HepG2 (cell line): ENCODE results near the gene FAM3D. TPM values are rescaled to one million over a fixed set of nuclear protein-coding genes. Genes with fewer than 3 reads are reported as not detected.

Source experiments
- FOXC1 ChIP-seq: sonication (generic); formaldehyde crosslinking; IDR thresholded peaks from 2 replicates; pipeline ENCODE4 v1.8.0; 2022; ENCODE audit warnings: mild to moderate bottlenecking, missing genetic modification reagents, borderline replicate concordance
- GABPB1 ChIP-seq: IDR thresholded peaks from 2 replicates; pipeline ENCODE4 v1.6.1; 2016; ENCODE audit warnings: mild to moderate bottlenecking, missing genetic modification reagents, moderate library complexity, missing compliant biosample characterization
- HDAC1 ChIP-seq: sonication (generic); formaldehyde crosslinking; IDR thresholded peaks from 2 replicates; pipeline ENCODE4 v1.5.1; 2020; ENCODE audit warnings: mild to moderate bottlenecking, missing genetic modification reagents
- HNRNPK ChIP-seq: fragments of 200-400 bp; formaldehyde crosslinking; IDR thresholded peaks from 2 replicates; pipeline ENCODE4 v1.6.1; 2018; ENCODE audit warnings: low read length, low read depth, moderate library complexity, mild to moderate bottlenecking; ENCODE audit not compliant: poor library complexity, severe bottlenecking
- HOXA3 ChIP-seq: sonication (generic); formaldehyde crosslinking; IDR thresholded peaks from 2 replicates; pipeline ENCODE4 v1.5.0; 2020; ENCODE audit warnings: missing genetic modification reagents
- NRL ChIP-seq: sonication (generic); formaldehyde crosslinking; IDR thresholded peaks from 2 replicates; pipeline ENCODE4 v1.5.0; 2020; ENCODE audit warnings: missing genetic modification reagents, mild to moderate bottlenecking, moderate library complexity, borderline replicate concordance
- PCBP2 ChIP-seq: fragments of 200-400 bp; formaldehyde crosslinking; optimal IDR thresholded peaks from 2 replicates; pipeline ENCODE3; 2018; ENCODE audit warnings: low read length, low read depth; ENCODE audit not compliant: poor library complexity, severe bottlenecking
- SIX1 ChIP-seq: sonication (generic); formaldehyde crosslinking; IDR thresholded peaks from 2 replicates; pipeline ENCODE4 v1.4.0; 2020; ENCODE audit warnings: missing genetic modification reagents, borderline replicate concordance
- SP5 ChIP-seq: IDR thresholded peaks from 2 replicates; pipeline ENCODE4 v1.6.1; 2016; ENCODE audit warnings: low read depth, borderline replicate concordance
- TEAD3 ChIP-seq: optimal IDR thresholded peaks from 2 replicates; pipeline ENCODE3; 2016; ENCODE audit warnings: borderline replicate concordance
- ZBTB7A ChIP-seq: sonication (generic); formaldehyde crosslinking; IDR thresholded peaks from 2 replicates; pipeline ENCODE4 v1.8.0; 2022; ENCODE audit warnings: mild to moderate bottlenecking, missing genetic modification reagents
- ZFAT ChIP-seq: sonication (generic); formaldehyde crosslinking; conservative IDR thresholded peaks from 2 replicates; pipeline ENCODE4 v1.8.1; 2023; ENCODE audit warnings: missing genetic modification reagents, inconsistent platforms
- ZIK1 ChIP-seq: sonication (generic); formaldehyde crosslinking; IDR thresholded peaks from 2 replicates; pipeline ENCODE4 v1.5.0; 2020; ENCODE audit warnings: mild to moderate bottlenecking, low read depth, missing genetic modification reagents, borderline replicate concordance
- ZKSCAN8 ChIP-seq: IDR thresholded peaks from 2 replicates; pipeline ENCODE4 v1.6.1; 2016; ENCODE audit warnings: borderline replicate concordance, missing genetic modification reagents, missing compliant biosample characterization
- ZNF20 ChIP-seq: sonication (generic); formaldehyde crosslinking; IDR thresholded peaks from 2 replicates; pipeline ENCODE4 v1.4.0; 2020; ENCODE audit warnings: mild to moderate bottlenecking, moderate library complexity, missing genetic modification reagents
- ZNF335 ChIP-seq: sonication (generic); formaldehyde crosslinking; IDR thresholded peaks from 2 replicates; pipeline ENCODE4 v1.4.0; 2020; ENCODE audit warnings: missing genetic modification reagents
- ZNF44 ChIP-seq: sonication (generic); formaldehyde crosslinking; IDR thresholded peaks from 2 replicates; pipeline ENCODE4 v1.5.1; 2020; ENCODE audit warnings: mild to moderate bottlenecking, missing genetic modification reagents
- ZNF460 ChIP-seq: sonication (generic); formaldehyde crosslinking; IDR thresholded peaks from 2 replicates; pipeline ENCODE4 v1.5.1; 2020; ENCODE audit warnings: missing genetic modification reagents, mild to moderate bottlenecking, borderline replicate concordance
- ZNF598 ChIP-seq: sonication (generic); formaldehyde crosslinking; IDR thresholded peaks from 2 replicates; pipeline ENCODE4 v1.5.1; 2020; ENCODE audit warnings: mild to moderate bottlenecking, missing genetic modification reagents, borderline replicate concordance
- ZNF646 ChIP-seq: sonication (generic); formaldehyde crosslinking; IDR thresholded peaks from 2 replicates; pipeline ENCODE4 v1.9.0; 2021; ENCODE audit warnings: mild to moderate bottlenecking, missing genetic modification reagents
- ZNF670 ChIP-seq: sonication (generic); formaldehyde crosslinking; IDR thresholded peaks from 2 replicates; pipeline ENCODE4 v1.8.0; 2022; ENCODE audit warnings: mild to moderate bottlenecking, missing genetic modification reagents, borderline replicate concordance
- polyA plus RNA-seq, 8 experiments: library from polyadenylated mRNA; depleted of rRNA in 3 of 8; stranded (reverse) in 7 of 8; unstranded in 1 of 8; fragments of >200 nt; fragmentation: Illumina TruSeq in 4 of 8; extraction: Trizol in 4 of 8; gene quantifications; 2 replicates each; pipeline versions ENCODE4 v1.2.1 to v1.2.3, GENCODE V29; 2011 to 2016; ENCODE audit warnings: low read depth in 4 of 8, missing spikeins in 1 of 8, mixed read lengths in 1 of 8; ENCODE audit not compliant: insufficient read depth in 1 of 8
- total RNA-seq, 5 experiments: library from RNA; depleted of rRNA; stranded (reverse); fragments of >200 nt; fragmentation: Illumina TruSeq; extraction: Trizol; gene quantifications; 2 replicates each; pipeline ENCODE4 v1.2.3, GENCODE V29; 2016; ENCODE audit warnings: low read depth in 1 of 5
- TF ChIP-seq, protein P1 (sequence below): sonication (generic); formaldehyde crosslinking; conservative IDR thresholded peaks from 2 replicates; pipeline ENCODE4 v1.5.0; 2020; ENCODE audit warnings: missing genetic modification reagents

FAM3D gene
- total and polyA plus RNA-seq, 2 of the 13 experiments (the other 11 are each of a cell fraction or from before 2014, with no cell fraction given), result not detected

- no peak for TF ChIP-seq ZFAT (CRISPR knock-in tag)
- no peak; the same call in none of the 2 replicates for TF ChIP-seq ZNF20 (CRISPR knock-in tag)
- no peak for TF ChIP-seq ZNF335 (CRISPR knock-in tag)
- peak; percentile 26 for TF ChIP-seq TEAD3 (CRISPR knock-in tag)
- TF ChIP-seq HNRNPK, result no peak
- no peak for TF ChIP-seq SIX1 (CRISPR knock-in tag)
- peak; percentile 56; the same call in 1 of the 2 replicates for TF ChIP-seq GABPB1
- TF ChIP-seq SP5 (CRISPR knock-in tag), result no peak
- TF ChIP-seq, protein P1, sequence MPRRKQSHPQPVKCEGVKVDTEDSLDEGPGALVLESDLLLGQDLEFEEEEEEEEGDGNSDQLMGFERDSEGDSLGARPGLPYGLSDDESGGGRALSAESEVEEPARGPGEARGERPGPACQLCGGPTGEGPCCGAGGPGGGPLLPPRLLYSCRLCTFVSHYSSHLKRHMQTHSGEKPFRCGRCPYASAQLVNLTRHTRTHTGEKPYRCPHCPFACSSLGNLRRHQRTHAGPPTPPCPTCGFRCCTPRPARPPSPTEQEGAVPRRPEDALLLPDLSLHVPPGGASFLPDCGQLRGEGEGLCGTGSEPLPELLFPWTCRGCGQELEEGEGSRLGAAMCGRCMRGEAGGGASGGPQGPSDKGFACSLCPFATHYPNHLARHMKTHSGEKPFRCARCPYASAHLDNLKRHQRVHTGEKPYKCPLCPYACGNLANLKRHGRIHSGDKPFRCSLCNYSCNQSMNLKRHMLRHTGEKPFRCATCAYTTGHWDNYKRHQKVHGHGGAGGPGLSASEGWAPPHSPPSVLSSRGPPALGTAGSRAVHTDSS (CRISPR knock-in tag), result no peak
- TF ChIP-seq HDAC1, result no peak
- no peak for TF ChIP-seq ZKSCAN8 (CRISPR knock-in tag)
- TF ChIP-seq ZNF460 (CRISPR knock-in tag), result no peak
- TF ChIP-seq PCBP2, result no peak
- 0 out of 2 replicates have a peak, but pooled peaks have one; percentile 55 for TF ChIP-seq ZNF598
- TF ChIP-seq ZIK1 (CRISPR knock-in tag), result no peak
- TF ChIP-seq NRL (CRISPR knock-in tag), result no peak
- TF ChIP-seq ZNF44 (CRISPR knock-in tag), result no peak
- no peak for TF ChIP-seq HOXA3 (CRISPR knock-in tag)
- TF ChIP-seq FOXC1, result no peak; the same call in none of the 2 replicates
- no peak for TF ChIP-seq ZNF646
- TF ChIP-seq ZNF670, result no peak
- TF ChIP-seq ZBTB7A (CRISPR knock-in tag), result no peak
Observed at GRCh38 chr3:58585005-58585786, 81.4 kb downstream of the FAM3D start (continued).
